Lung (tissue), 12 donors: ENCODE data around the gene NTM. TPM values are rescaled to one million over a fixed set of nuclear protein-coding genes. Genes with fewer than 3 reads are reported as not detected.
A peak's percentile ranks its signal among the peaks of the same experiment; 100 is the strongest.

Experiments used
- ATAC-seq: fragments of 200-7000 bp; cut with Tn5 transposase; one replicate; pipeline ENCODE4 v1.9.1; 2020; ENCODE audit warnings: moderate number of reproducible peaks; ENCODE audit not compliant: insufficient read depth, low FRiP score
- DNase-seq, 3 donors: peaks; one replicate each; pipeline ENCODE4 v3.0.0-alpha.2; 2013 to 2017
- H3K27ac ChIP-seq, 2 donors: one replicate each; pipeline ENCODE4 v1.5.1; 2013; ENCODE audit warnings: mild to moderate bottlenecking in 2 of 2, moderate library complexity in 2 of 2, control low read depth in 1 of 2, inconsistent platforms in 1 of 2, low read depth in 1 of 2, low read length in 1 of 2
- H3K27me3 ChIP-seq, 3 donors: one replicate each; pipeline ENCODE4 v1.5.1; 2013; ENCODE audit warnings: low read length in 2 of 3; ENCODE audit not compliant: control insufficient read depth in 3 of 3, insufficient read depth in 3 of 3
- H3K36me3 ChIP-seq, 4 donors: one replicate each; pipeline ENCODE4 v1.5.1; 2013; ENCODE audit warnings: low read length in 4 of 4, mild to moderate bottlenecking in 1 of 4, moderate library complexity in 1 of 4; ENCODE audit not compliant: control insufficient read depth in 4 of 4, insufficient read depth in 4 of 4
- H3K4me1 ChIP-seq, 5 donors: one replicate each; pipeline ENCODE4 v1.5.1; 2013; ENCODE audit warnings: low read length in 5 of 5, mild to moderate bottlenecking in 2 of 5, moderate library complexity in 1 of 5; ENCODE audit not compliant: control insufficient read depth in 5 of 5, insufficient read depth in 5 of 5
- H3K4me3 ChIP-seq: one replicate; pipeline ENCODE4 v1.5.1; 2013; ENCODE audit warnings: mild to moderate bottlenecking, control low read depth, moderate library complexity
- H3K9ac ChIP-seq, 2 donors: one replicate each; pipeline ENCODE4 v1.5.1; 2013; ENCODE audit warnings: low read length in 2 of 2, control low read depth in 1 of 2; ENCODE audit not compliant: insufficient read depth in 1 of 2
- H3K9me3 ChIP-seq, 4 donors: one replicate each; pipeline ENCODE4 v1.5.1; 2013; ENCODE audit warnings: low read length in 3 of 4, mild to moderate bottlenecking in 1 of 4, moderate library complexity in 1 of 4; ENCODE audit not compliant: control insufficient read depth in 4 of 4, insufficient read depth in 3 of 4
- CTCF ChIP-seq: IDR thresholded peaks from 2 replicates; pipeline ENCODE4 v1.5.1; 2012; ENCODE audit warnings: mild to moderate bottlenecking; ENCODE audit errors: control extremely low read depth, extremely low read depth
- WGBS, 2 donors: extraction: QIAGEN DNeasy Blood & Tissue Kit; methylation state at CpG; one replicate each; pipeline ENCODE4 v1.1.7; 2013; 5-methylcytosine and 5-hydroxymethylcytosine counted together
- polyA plus RNA-seq, 2 donors: library from polyadenylated mRNA; stranded (reverse); fragments of 200-250 nt; gene quantifications; one replicate each; pipeline ENCODE4 v1.2.1, GENCODE V29; 2013
- total RNA-seq, 2 donors: library from RNA; depleted of rRNA in 1 of 2; stranded (reverse); fragments of >200 nt in 1 of 2; gene quantifications; one replicate each; pipeline ENCODE4 v1.2.1, GENCODE V29; 2014 to 2021
- donor health status: control.
- donor health status: control.
- donor health status: Bipolar disorder and iron deficiency.
- donor health status: healthy.
- donor health status: DM: yes; HTN: yes; CAD: no.

Gene NTM
- total and polyA plus RNA-seq, 4 donors = 0.39 to 30.9 (median 7.2) TPM

- Histone ChIP-seq H3K9me3 (no peaks in the 10 kb centered on the region), H3K9ac (no peak overlapping the region), H3K4me1 (peaks cover 0 to 32% (median 2%) of the 10 kb centered on the region in 5 donors), H3K4me3 (no peak overlapping the region), H3K27ac (no peak overlapping the region), H3K27me3 (no peaks in the 10 kb centered on the region), H3K36me3 (no peaks in the 10 kb centered on the region)
- ATAC-seq (no peak), DNase-seq (no peak)
- TF ChIP-seq CTCF = no peak
- 94 to 98% methylated on average over 3 of the region's 3 CpGs for WGBS, 2 donors
These were observed 682.5 kb downstream of the NTM start for GRCh38 chr11:132052904-132053303.

- Histone ChIP-seq H3K27me3 (no peaks in the 10 kb centered on the region), H3K36me3 (no peaks in the 10 kb centered on the region), H3K27ac (no peak overlapping the region), H3K9ac (no peak overlapping the region), H3K4me1 (peaks cover 0 to 30% (median 3%) of the 10 kb centered on the region in 5 donors), H3K4me3 (no peak overlapping the region), H3K9me3 (no peaks in the 10 kb centered on the region)
- WGBS, 2 donors = 10 to 16% methylated on average over 1 of the region's 1 CpG
- DNase-seq = no peak
- no peak for TF ChIP-seq CTCF
- ATAC-seq = no peak
These were observed 684.4 kb downstream of the NTM start for GRCh38 chr11:132054822-132055221.

GRCh38 chr11:132055296-132055695 lies 684.9 kb downstream of the NTM start:
- Histone ChIP-seq H3K4me1 (peaks cover 0 to 30% (median 3%) of the 10 kb centered on the region in 5 donors), H3K4me3 (no peak overlapping the region), H3K9ac (no peak overlapping the region), H3K27ac (no peak overlapping the region), H3K27me3 (no peaks in the 10 kb centered on the region), H3K9me3 (no peaks in the 10 kb centered on the region), H3K36me3 (no peaks in the 10 kb centered on the region)
- TF ChIP-seq CTCF = no peak
- WGBS, 2 donors = 72 to 83% methylated on average over 6 of the region's 6 CpGs
- no peak for ATAC-seq
- DNase-seq = no peak

- no peak overlapping the region for H3K4me3 ChIP-seq
- no peaks in the 10 kb centered on the region for H3K27me3 ChIP-seq
- DNase-seq = peak; percentile 57 to 67 (median 66)
- ATAC-seq = no peak
- no peak overlapping the region for H3K9ac ChIP-seq
- H3K4me1 ChIP-seq = peaks cover 0 to 24% (median 3%) of the 10 kb centered on the region in 5 donors
- 52 to 66% methylated on average over 6 of the region's 6 CpGs for WGBS, 2 donors
- H3K36me3 ChIP-seq = no peaks in the 10 kb centered on the region
- H3K9me3 ChIP-seq = no peaks in the 10 kb centered on the region
- no peak for TF ChIP-seq CTCF
- no peak overlapping the region for H3K27ac ChIP-seq
These were observed 686.3 kb downstream of the NTM start for GRCh38 chr11:132056689-132057088.
